ENCODE data around the gene TAS2R1.

The TAS2R1 gene

DNA sequence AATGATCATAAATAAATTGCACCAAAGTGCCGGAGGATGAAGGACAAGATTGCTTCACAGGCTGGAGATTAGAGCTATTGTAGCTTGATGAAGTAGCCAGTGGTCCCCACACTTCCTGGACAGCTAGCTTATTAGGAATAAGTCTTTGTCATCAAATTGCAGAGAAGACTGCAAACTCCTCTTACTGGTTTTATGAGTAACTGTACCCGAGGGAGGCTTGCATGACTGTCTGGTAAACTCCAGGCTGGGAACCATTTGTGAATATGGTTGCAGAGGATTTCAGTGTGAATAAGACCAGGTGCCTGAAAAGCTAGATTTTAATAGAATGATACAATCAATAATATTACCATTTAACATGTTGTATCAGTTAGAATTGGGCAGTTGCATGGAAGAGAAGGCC, 47.7 kb downstream of the TAS2R1 start:
- no peak for DNase-seq

Data from cerebellar nuclear complex (tissue), 1 donor.